ENCODE data around the gene PCNT. TPM values are rescaled to one million over a fixed set of nuclear protein-coding genes. Genes with fewer than 3 reads are reported as not detected.

The PCNT gene
- total RNA-seq, 2 experiments from 2014 or later, result 42.1 to 42.7 TPM

GRCh38 chr21:46414965-46415275 is 91.0 kb downstream of the PCNT start:
- Mint-ChIP-seq H3K4me3 (no peak overlapping the region), H3K4me1 (ENCODE audit: low read depth) (no peaks in the 10 kb centered on the region), H3K27ac (no peak overlapping the region), H3K27me3 (ENCODE audit: low read depth) (no peaks in the 10 kb centered on the region), H3K9me3 (no peaks in the 10 kb centered on the region), H3K36me3 (ENCODE audit: low read depth) (peaks cover 27% of the 10 kb centered on the region)
- CTCF ChIA-PET, result no interaction called here
- no peak for DNase-seq
- intact Hi-C loops (cut with micrococcal nuclease), result no loop called here

GRCh38 chr21:46416551-46416950 is 92.6 kb downstream of the PCNT start:
- H3K4me1 Mint-ChIP-seq (ENCODE audit: low read depth), result no peaks in the 10 kb centered on the region
- H3K27me3 Mint-ChIP-seq (ENCODE audit: low read depth), result no peaks in the 10 kb centered on the region
- CTCF ChIA-PET, result no interaction called here
- H3K9me3 Mint-ChIP-seq, result no peaks in the 10 kb centered on the region
- peaks cover 28% of the 10 kb centered on the region for H3K36me3 Mint-ChIP-seq (ENCODE audit: low read depth)
- intact Hi-C loops (cut with micrococcal nuclease), result no loop called here
- DNase-seq, result no peak
- H3K27ac Mint-ChIP-seq, result no peak overlapping the region
- H3K4me3 Mint-ChIP-seq, result no peak overlapping the region

GRCh38 chr21:46418265-46418946 is 94.5 kb downstream of the PCNT start:
- intact Hi-C loops (cut with micrococcal nuclease), result no loop called here
- Mint-ChIP-seq H3K9me3 (no peaks in the 10 kb centered on the region), H3K36me3 (ENCODE audit: low read depth) (peaks cover 27% of the 10 kb centered on the region), H3K4me1 (ENCODE audit: low read depth) (peaks cover 5% of the 10 kb centered on the region), H3K27ac (no peak overlapping the region), H3K27me3 (ENCODE audit: low read depth) (no peaks in the 10 kb centered on the region), H3K4me3 (no peak overlapping the region)
- no peak for DNase-seq
- CTCF ChIA-PET, result no interaction called here

- H3K9me3 Mint-ChIP-seq, result no peaks in the 10 kb centered on the region
- no peak overlapping the region for H3K4me3 Mint-ChIP-seq
- no peaks in the 10 kb centered on the region for H3K27me3 Mint-ChIP-seq (ENCODE audit: low read depth)
- CTCF ChIA-PET, result no interaction called here
- peaks cover 17% of the 10 kb centered on the region for H3K4me1 Mint-ChIP-seq (ENCODE audit: low read depth)
- H3K27ac Mint-ChIP-seq, result no peak overlapping the region
- intact Hi-C loops (cut with micrococcal nuclease), result no loop called here
- DNase-seq, result no peak
- H3K36me3 Mint-ChIP-seq (ENCODE audit: low read depth), result peaks cover 26% of the 10 kb centered on the region
Measured at GRCh38 chr21:46420241-46421190, 96.6 kb downstream of the PCNT start.

- H3K4me3 Mint-ChIP-seq, result no peak overlapping the region
- DNase-seq, result no peak
- peaks cover 18% of the 10 kb centered on the region for H3K36me3 Mint-ChIP-seq (ENCODE audit: low read depth)
- no peaks in the 10 kb centered on the region for H3K27me3 Mint-ChIP-seq (ENCODE audit: low read depth)
- intact Hi-C loops (cut with micrococcal nuclease), result no loop called here
- H3K9me3 Mint-ChIP-seq, result no peaks in the 10 kb centered on the region
- H3K4me1 Mint-ChIP-seq (ENCODE audit: low read depth), result peaks cover 17% of the 10 kb centered on the region
- H3K27ac Mint-ChIP-seq, result no peak overlapping the region
- CTCF ChIA-PET, result no interaction called here
Measured at GRCh38 chr21:46421191-46421750, 97.3 kb downstream of the PCNT start.

GRCh38 chr21:46421756-46422555 is 98.0 kb downstream of the PCNT start:
- H3K27me3 Mint-ChIP-seq (ENCODE audit: low read depth), result no peaks in the 10 kb centered on the region
- no peaks in the 10 kb centered on the region for H3K9me3 Mint-ChIP-seq
- H3K4me3 Mint-ChIP-seq, result no peak overlapping the region
- DNase-seq, result no peak
- intact Hi-C loops (cut with micrococcal nuclease), result no loop called here
- CTCF ChIA-PET, result no interaction called here
- H3K27ac Mint-ChIP-seq, result no peak overlapping the region
- peaks cover 17% of the 10 kb centered on the region for H3K4me1 Mint-ChIP-seq (ENCODE audit: low read depth)
- peaks cover 18% of the 10 kb centered on the region for H3K36me3 Mint-ChIP-seq (ENCODE audit: low read depth)

GRCh38 chr21:46422636-46423241 is 98.8 kb downstream of the PCNT start:
- Mint-ChIP-seq H3K27ac (no peak overlapping the region), H3K36me3 (ENCODE audit: low read depth) (peaks cover 18% of the 10 kb centered on the region), H3K4me1 (ENCODE audit: low read depth) (peaks cover 17% of the 10 kb centered on the region), H3K9me3 (no peaks in the 10 kb centered on the region), H3K27me3 (ENCODE audit: low read depth) (no peaks in the 10 kb centered on the region), H3K4me3 (no peak overlapping the region)
- DNase-seq, result no peak
- intact Hi-C loops (cut with micrococcal nuclease), result no loop called here
- CTCF ChIA-PET, result no interaction called here

- CTCF ChIA-PET, result interaction anchor here (0.6 kb wide), 1 partner anchor 28 kb away, joined by 3 read pairs; no protein-coding TSS in a partner anchor
- intact Hi-C loops (cut with micrococcal nuclease), result loop anchor here (2.0 kb wide), 1 partner anchor 55 kb away; no protein-coding TSS in a partner anchor
- H3K27ac Mint-ChIP-seq, result peak overlapping the region; percentile 72
Measured at GRCh38 chr21:46423546-46424038, 99.6 kb downstream of the PCNT start.

GRCh38 chr21:46424039-46424591 is 100.2 kb downstream of the PCNT start:
- H3K9me3 Mint-ChIP-seq, result no peaks in the 10 kb centered on the region
- peaks cover 9% of the 10 kb centered on the region for H3K36me3 Mint-ChIP-seq (ENCODE audit: low read depth)
- peaks cover 17% of the 10 kb centered on the region for H3K4me1 Mint-ChIP-seq (ENCODE audit: low read depth)
- peak; percentile 22 for DNase-seq
- CTCF ChIA-PET, result interaction anchor here (0.6 kb wide), 1 partner anchor 29 kb away, joined by 3 read pairs; no protein-coding TSS in a partner anchor
- no peaks in the 10 kb centered on the region for H3K27me3 Mint-ChIP-seq (ENCODE audit: low read depth)
- H3K4me3 Mint-ChIP-seq, result no peak overlapping the region
- H3K27ac Mint-ChIP-seq, result peak overlapping the region; percentile 72
- intact Hi-C loops (cut with micrococcal nuclease), result loop anchor here (2.0 kb wide), 1 partner anchor 55 kb away; no protein-coding TSS in a partner anchor

More at GRCh38 chr21:46423546-46424038, 99.6 kb downstream of the PCNT start:
- no peak for DNase-seq
- no peaks in the 10 kb centered on the region for H3K9me3 Mint-ChIP-seq
- no peak overlapping the region for H3K4me3 Mint-ChIP-seq
- H3K36me3 Mint-ChIP-seq (ENCODE audit: low read depth), result peaks cover 13% of the 10 kb centered on the region
- peaks cover 17% of the 10 kb centered on the region for H3K4me1 Mint-ChIP-seq (ENCODE audit: low read depth)
- H3K27me3 Mint-ChIP-seq (ENCODE audit: low read depth), result no peaks in the 10 kb centered on the region

GRCh38 chr21:46424621-46425020 is 100.7 kb downstream of the PCNT start:
- no peaks in the 10 kb centered on the region for H3K27me3 Mint-ChIP-seq (ENCODE audit: low read depth)
- peak; percentile 20 for DNase-seq
- intact Hi-C loops (cut with micrococcal nuclease), result loop anchor here (1.0 to 2.0 kb wide), 2 partner anchors 56 to 138 kb away; partner anchors contain the start of gene YBEY
- peak overlapping the region; percentile 81 for H3K27ac Mint-ChIP-seq
- H3K4me3 Mint-ChIP-seq, result peak overlapping the region; percentile 58
- CTCF ChIA-PET, result no interaction called here
- H3K4me1 Mint-ChIP-seq (ENCODE audit: low read depth), result peaks cover 17% of the 10 kb centered on the region
- H3K36me3 Mint-ChIP-seq (ENCODE audit: low read depth), result peaks cover 7% of the 10 kb centered on the region
- no peaks in the 10 kb centered on the region for H3K9me3 Mint-ChIP-seq

GRCh38 chr21:46425041-46425440 is 101.1 kb downstream of the PCNT start:
- no peaks in the 10 kb centered on the region for H3K9me3 Mint-ChIP-seq
- H3K4me1 Mint-ChIP-seq (ENCODE audit: low read depth), result peaks cover 17% of the 10 kb centered on the region
- peaks cover 7% of the 10 kb centered on the region for H3K36me3 Mint-ChIP-seq (ENCODE audit: low read depth)
- no peak for DNase-seq
- intact Hi-C loops (cut with micrococcal nuclease), result loop anchor here (1.0 to 2.0 kb wide), 2 partner anchors 56 to 139 kb away; partner anchors contain the start of gene YBEY
- peak overlapping the region; percentile 58 for H3K4me3 Mint-ChIP-seq
- no peaks in the 10 kb centered on the region for H3K27me3 Mint-ChIP-seq (ENCODE audit: low read depth)
- peak overlapping the region; percentile 84 for H3K27ac Mint-ChIP-seq
- CTCF ChIA-PET, result no interaction called here

All from activated naive CD4-positive, alpha-beta T cell treated with anti-CD3 and anti-CD28 coated beads for 36 hours (primary cell).